AG08396 (cell line): Measurements from ENCODE around the gene ERCC5.

Experiments
- DNase-seq: peaks from one replicate; pipeline ENCODE4 v3.0.0; 2012; ENCODE audit warnings: low spot score, mixed read lengths

ERCC5 gene

GRCh38 chr13:102917019-102917418 lies 71.2 kb downstream of the ERCC5 start:
- no peak for DNase-seq

- DNase-seq = no peak
Observed at GRCh38 chr13:102922184-102922583, 76.4 kb downstream of the ERCC5 start.
